GM10847 (cell line): ENCODE data around the gene C4orf54.

ENCODE experiments used
- POLR2A ChIP-seq: IDR thresholded peaks from 2 replicates; pipeline ENCODE4 v1.6.1; 2011; ENCODE audit not compliant: insufficient read length; ENCODE audit errors: extremely low read depth

C4orf54 gene

DNA sequence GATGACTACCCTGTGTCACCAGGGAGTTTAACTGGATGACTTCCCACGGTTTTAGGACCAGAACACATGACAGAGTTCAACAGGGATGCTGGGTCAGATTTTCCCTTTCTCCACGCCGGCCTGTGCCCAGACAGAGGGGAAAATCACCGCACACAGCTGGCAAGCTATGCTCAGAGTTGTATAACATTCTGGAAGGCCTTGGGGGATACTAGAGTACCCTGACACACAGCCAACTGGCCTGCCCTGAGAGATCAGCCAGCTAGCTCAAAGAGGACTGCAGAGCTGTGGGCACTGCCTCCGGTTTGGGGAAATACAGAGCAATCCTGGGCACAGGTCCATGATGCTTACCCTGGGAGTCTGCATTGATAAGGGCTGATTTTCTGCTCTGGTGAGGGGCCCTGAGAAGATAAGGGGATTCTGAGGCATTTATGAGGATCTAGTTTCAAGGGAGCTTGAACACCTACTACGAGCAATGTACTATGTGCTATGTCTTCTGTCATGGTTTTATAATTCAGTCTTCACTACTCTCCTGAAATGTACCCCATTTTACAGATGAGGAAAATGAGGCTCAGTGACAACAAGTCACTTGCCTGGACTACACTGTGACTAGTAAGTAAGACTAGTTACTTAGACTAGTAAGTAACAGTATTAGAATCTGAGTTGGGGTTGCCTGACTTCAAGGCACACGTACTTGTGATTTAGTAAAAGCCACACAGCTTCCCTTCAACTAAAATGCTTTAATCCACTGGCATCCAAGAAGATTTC, 14.7 kb downstream of the C4orf54 start:
- TF ChIP-seq POLR2A: no peak

DNA sequence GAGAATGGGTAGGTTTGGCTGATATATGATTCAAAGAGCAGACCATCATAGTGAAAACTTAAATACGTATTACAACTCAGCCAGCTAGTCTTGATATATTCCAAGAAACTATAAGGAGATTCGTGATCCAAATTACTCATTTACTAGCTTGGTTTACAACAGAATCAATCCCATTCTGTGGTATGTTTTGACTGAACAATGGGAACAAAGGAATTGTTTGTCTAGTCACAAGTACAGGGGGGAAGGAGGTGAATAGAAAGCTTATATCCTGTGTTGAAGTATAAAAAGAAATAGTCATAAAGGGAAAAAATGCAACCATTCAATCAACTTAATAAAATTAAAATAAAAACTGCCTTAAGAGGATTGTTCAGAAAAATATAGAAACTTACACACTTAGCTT, 17.0 kb downstream of the C4orf54 start:
- TF ChIP-seq POLR2A: no peak

DNA sequence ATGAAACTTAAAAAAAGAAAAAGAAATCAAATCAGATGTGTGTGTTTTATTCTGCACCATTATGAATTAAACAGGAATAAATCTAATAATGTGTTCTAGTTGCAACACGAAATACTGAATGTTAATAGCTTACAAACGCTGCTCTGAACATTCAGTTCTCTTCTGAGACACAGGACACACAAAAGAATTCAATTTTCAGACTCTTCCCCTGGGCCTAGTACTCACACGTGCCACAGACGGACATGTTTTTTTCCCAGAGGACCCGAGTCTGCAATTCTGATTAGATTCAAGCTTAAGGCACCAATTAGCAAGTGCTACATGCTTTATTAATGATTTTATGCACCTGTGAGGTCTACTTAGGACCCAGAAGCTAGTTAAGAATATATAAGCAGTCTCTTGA, 20.5 kb downstream of the C4orf54 start:
- no peak for TF ChIP-seq POLR2A

DNA sequence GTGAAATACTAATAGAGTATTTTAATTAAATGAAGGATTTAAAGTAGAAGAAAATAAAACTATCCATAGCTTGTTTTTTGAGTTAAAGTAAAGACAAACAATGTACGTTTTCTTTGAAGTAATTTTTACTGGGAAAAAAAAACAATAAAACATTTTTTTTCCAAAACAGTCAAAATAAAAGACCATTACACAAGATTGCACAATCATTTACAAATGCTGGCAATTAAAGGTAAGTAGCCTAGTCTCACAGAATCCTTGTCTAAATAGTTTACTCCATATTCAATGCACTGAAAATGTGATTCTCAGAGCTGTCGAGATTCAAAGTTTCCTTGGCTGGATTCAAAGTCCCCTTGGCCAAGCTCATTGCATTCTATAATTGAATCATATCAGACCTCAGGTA, 21.2 kb downstream of the C4orf54 start:
- TF ChIP-seq POLR2A: no peak

DNA sequence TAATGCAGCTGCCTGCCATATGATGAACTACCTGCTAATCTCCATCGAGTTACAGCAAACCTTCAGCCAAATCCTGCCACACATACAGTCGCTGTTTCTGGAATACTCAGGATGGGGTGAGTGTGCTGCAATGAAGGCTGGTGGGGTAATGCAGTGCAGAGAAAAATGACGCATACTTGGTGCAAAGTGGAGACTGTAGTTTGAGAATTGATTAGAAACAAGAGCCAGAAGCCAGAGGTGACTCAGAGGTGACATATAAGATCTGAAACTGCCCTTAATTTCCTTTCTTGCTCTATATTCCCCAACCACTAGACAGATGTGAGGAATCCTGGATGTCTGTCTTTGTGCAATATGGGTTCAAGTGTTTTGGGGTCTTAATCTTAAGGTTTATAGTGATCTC, 22.0 kb downstream of the C4orf54 start:
- TF ChIP-seq POLR2A: no peak

DNA sequence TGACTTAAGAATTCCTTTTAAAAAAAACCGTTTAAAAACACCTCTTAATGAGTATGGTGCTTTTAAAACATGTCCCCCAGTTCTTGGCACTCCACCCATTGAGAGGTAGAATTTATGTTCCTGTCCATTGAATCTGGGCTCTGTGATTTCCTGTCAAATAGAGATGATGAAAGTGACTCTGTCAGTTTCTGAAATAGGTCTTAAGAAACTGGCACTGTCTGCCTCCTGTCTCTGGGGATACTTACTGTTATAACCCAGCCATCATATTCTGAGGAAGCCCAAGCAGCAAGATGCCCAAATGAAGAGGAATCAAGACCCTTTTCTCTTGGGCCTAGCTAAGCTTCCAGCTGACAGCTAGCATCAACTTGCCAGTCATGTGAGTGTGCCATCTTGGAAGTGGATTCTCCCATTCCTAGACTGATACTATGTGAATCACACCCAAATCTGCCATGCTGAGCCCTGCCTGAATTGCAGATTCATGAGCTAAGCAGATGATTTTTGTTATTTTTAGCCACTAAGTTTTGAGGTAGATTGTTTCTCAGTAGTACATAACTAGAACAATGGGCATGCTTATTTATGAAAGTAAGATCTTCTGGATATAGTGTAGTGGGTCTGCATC, 22.8 kb downstream of the C4orf54 start:
- no peak for TF ChIP-seq POLR2A

DNA sequence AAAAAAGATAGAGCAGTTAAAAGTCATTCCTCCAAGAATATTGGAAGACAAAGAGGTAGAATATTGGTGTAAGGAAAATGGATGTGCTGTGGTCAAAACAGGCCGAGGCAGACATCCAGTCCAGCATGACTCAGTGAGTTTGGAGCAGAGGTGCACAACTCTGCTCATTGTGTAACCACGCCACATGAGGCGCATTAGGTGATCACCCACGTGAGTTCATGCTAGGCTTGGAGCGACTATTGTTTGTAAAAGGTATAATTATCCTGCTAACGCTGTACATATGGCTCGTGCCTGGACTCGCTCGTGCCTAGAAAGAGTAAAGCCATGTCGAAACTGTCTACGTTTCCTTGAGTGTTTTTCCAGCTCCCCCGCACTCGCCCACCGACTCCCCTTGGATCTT, 23.9 kb downstream of the C4orf54 start:
- no peak for TF ChIP-seq POLR2A

DNA sequence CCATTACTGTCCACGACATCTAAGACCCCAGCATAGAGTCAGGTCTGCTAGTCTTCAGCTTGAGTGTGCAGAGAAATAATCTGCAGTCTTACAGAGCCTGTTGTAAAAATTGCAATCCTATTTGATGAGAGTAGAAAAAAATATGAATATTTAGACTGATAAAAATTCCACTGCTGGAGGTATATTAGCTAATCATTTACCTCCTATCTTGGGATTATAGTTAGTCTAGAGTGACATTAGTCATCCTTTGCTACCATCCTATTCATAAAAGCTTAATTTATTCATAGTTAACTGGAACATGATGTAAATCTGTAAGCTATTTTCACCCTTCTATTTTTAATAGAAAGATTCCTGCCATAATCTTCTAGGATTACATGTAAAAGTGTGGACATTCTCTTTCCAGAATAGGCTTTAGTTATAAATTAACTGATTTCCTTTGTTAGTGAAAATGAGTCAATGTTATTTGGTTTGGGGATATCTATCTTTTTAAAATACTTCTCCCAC, 26.7 kb downstream of the C4orf54 start:
- no peak for TF ChIP-seq POLR2A

DNA sequence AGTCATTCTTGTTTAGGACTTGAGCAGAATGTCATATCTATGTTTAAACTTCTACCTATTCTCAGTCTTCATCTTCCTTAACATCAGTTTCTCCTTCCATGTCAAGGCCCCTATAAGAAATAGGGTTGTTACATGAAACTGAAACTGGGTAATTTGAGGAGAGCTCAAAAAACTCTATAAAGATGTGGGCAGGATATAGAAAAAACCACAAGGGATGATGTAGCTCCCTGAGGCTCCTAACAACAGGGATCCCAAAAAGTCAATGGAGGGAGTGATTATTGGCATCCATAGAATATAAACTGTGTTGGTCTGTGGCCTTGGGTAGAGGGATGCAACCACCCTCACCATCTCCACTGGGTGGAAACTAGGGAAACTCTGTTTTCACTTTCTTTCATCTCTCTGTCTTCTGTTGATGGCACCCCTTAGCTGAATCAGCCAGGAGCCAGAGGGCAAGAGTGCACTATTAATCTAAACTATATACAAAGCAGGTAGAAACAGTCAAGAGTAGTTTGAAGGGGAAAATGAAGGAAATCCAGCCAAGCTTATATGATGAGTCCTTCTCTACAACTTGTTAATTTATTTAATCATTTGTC, 27.6 kb downstream of the C4orf54 start:
- TF ChIP-seq POLR2A: no peak

DNA sequence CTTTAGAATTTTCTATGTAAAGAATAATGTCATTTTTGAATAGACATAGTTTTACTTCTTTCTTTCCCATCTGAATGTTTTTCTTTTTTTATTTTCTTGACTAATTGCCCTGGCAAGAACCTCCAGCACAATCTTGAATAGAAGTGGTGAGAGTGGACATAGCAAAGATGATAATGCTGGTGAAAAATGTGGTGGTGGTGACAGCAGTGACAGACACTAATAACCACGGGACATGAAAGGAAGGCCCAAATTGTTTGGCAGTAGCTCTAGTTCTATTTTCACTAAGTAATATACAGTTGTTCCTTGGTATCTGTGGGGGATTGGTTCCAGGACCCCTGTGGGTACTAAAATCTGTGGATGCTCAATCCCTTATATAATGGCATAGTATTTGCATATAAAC, 29.6 kb downstream of the C4orf54 start:
- no peak for TF ChIP-seq POLR2A

DNA sequence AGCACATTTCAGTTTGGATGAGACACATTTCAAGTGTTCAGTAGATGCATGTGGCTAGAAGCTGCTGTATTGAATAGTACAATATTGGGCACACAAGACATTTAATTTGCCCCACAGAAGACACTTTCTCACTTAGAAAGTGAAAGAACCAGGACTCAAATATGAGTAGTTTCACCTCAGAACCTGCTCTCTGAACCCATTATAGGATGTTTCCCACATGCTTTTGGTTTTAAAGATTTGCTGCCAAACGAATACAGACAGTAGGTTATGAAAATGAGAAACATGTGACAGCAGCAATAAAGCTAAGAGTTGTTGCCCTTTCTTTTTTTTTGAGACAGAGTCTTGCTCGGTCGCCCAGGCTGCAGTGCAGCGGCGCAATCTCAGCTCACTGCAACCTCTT, 32.3 kb downstream of the C4orf54 start:
- no peak for TF ChIP-seq POLR2A

DNA sequence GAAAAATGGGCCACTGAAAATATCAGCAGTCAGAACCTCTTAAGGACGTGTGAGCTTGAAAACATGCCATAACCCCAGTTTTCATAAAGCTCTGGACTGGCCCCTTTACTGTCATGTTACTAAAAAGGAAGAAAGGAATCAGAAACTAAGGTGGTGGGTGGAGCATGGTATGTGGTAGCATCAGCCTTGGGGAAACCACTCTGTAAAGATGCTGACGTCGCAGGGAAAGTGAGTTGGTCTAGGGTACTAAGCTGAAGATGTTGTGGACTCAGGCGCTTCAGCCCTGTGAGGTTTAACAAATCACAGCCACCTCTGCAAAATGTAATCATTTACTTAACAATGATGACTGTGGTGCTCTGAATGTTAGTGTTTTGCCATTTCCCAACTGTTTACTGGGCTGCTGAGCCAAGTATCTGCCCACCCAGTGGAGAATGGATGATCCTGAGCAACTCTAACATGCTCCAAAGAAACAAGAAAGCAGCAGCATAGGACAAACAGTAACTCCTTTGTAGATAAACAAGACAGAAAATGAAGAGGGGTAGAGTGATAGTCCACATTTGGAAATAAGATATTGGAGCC, 33.4 kb downstream of the C4orf54 start:
- no peak for TF ChIP-seq POLR2A

DNA sequence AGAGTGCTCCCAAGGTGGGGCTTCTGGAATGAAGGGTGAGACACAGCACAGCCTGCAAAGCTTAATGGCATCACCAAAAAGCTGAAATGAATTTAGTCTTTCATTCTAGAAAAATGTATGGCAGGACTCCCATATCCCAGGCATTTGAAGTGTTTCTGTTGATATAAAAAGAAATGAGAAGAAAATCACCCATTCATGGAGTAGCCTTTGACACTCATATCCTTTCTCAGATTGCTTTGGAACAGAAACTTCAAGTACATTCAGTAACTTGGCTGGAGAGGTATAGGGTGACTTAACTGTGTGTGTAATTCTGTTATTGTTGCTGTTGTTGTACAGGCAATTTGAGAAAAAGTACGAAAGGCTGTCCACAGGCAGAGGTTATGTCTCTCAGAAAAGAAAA, 35.3 kb downstream of the C4orf54 start:
- no peak for TF ChIP-seq POLR2A

DNA sequence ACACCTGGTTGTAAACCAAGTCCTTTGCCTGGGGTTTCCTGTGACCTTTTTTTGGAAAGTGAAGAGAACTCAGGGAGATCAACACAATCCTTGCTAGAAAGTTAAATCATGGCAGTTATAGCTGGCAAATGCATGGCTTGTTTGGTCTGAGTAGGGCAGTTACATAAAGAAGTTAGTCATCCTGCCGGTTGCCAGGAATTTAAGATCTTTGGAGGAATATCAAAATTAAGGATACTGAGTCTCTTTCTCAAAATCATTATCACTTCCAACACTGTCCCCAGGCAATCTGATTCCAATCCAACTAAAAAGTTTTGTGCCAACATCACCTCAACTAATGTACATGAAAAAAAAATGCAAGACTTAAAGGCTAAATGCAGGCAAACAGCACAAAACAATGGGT, 40.3 kb downstream of the C4orf54 start:
- no peak for TF ChIP-seq POLR2A

DNA sequence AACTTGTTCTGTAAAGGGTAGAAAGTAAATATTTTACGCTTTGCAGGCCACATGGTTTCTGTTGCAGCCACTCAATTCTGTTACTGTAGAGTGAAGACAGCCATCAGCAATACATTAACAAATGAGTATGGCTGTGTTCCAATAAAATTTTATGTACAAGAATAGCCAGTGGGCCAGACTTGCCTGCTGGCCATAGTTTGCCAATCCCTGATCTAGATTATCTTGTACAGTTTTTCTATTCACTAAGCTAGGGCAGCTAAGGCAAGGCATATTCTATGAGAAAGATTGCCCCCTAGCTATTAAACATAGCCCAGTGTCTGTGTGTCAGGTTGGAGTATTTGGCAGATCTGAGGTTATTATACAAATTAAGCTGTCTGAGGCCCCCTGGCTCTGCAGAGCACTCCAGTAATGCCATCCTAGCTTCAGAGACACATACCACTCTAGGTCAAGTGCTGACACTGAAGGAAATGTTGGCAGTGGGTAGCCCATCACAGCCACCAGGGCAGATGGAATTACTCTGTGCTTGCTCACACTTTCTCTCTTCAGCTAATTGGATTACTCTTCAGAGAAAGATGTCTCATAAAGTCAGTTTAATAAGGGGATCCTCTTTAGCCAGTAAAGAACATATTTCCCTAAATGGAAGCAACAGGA, 42.3 kb downstream of the C4orf54 start:
- TF ChIP-seq POLR2A: no peak
